ENCODE results near the gene NR4A3. TPM values are rescaled to one million over a fixed set of nuclear protein-coding genes. Genes with fewer than 3 reads are reported as not detected.

NR4A3 gene
- total RNA-seq, 1 experiment from 2014 or later: 0.24 TPM

GRCh38 chr9:99782962-99783718 is 38.5 kb upstream of the NR4A3 start:
- Histone ChIP-seq H2BK20ac (ENCODE audit: low read depth, low read length, poor library complexity, severe bottlenecking) (no peak overlapping the region), H3K9ac (ENCODE audit: extremely low read depth, insufficient read length, low read length) (no peak overlapping the region), H2AK5ac (ENCODE audit: insufficient read length, low read length) (no peak overlapping the region), H4K5ac (ENCODE audit: insufficient read length, low read depth, low read length) (no peak overlapping the region), H3K79me1 (ENCODE audit: insufficient read depth, low read depth, low read length, poor library complexity, severe bottlenecking) (no peaks in the 10 kb centered on the region), H3K23ac (ENCODE audit: insufficient read length, low read depth, low read length) (no peak overlapping the region), H2BK12ac (ENCODE audit: insufficient read length, low read depth, low read length) (no peak overlapping the region), H3K9me3 (ENCODE audit: control insufficient read depth, low read depth, low read length) (no peaks in the 10 kb centered on the region), H2BK15ac (ENCODE audit: low read depth, low read length) (no peak overlapping the region), H3K4me2 (ENCODE audit: insufficient read depth, insufficient read length, low read length) (no peak overlapping the region), H3K27ac (ENCODE audit: insufficient read length, low read depth, low read length) (no peak overlapping the region), H3K23me2 (ENCODE audit: insufficient read length, low read depth, low read length, poor library complexity, severe bottlenecking) (no peaks in the 10 kb centered on the region), H3K27me3 (ENCODE audit: insufficient read depth, low read length) (no peaks in the 10 kb centered on the region), H4K8ac (replicated peaks; ENCODE audit: insufficient read length, low read depth, low read length) (no peak overlapping the region), H3K4ac (ENCODE audit: low read depth, low read length) (no peak overlapping the region), H4K20me1 (ENCODE audit: control insufficient read depth, insufficient read depth, insufficient read length) (no peaks in the 10 kb centered on the region), H3K14ac (ENCODE audit: insufficient read depth, low read length) (no peak overlapping the region), H3K18ac (ENCODE audit: insufficient read length, low read depth, low read length) (no peak overlapping the region), H3K79me2 (ENCODE audit: insufficient read depth, low read length) (no peaks in the 10 kb centered on the region), H2AFZ (ENCODE audit: low read length) (no peak overlapping the region), H3K4me1 (ENCODE audit: insufficient read depth, low read length) (peaks cover 14% of the 10 kb centered on the region), H3K56ac (ENCODE audit: insufficient read length, low read depth, low read length) (no peak overlapping the region), H3T11ph (ENCODE audit: low read length) (no peak overlapping the region), H4K91ac (ENCODE audit: insufficient read length, low read depth, low read length) (no peak overlapping the region), H2BK120ac (ENCODE audit: low read depth, low read length, poor library complexity, severe bottlenecking) (no peak overlapping the region), H2BK5ac (ENCODE audit: insufficient read length, low read length) (no peak overlapping the region)
- H3K36me3 Mint-ChIP-seq (ENCODE audit: insufficient read depth in 1 of 3, low read depth in 3 of 3): peaks cover 0 to 4% (median 0%) of the 10 kb centered on the region in 3 experiments; a peak in 1 of 7 replicates
- no peak for DNase-seq
- peak overlapping the region in 1 of 3 experiments; percentile 85; a peak in 1 of 7 replicates for H3K27ac Mint-ChIP-seq
- no peak for TF ChIP-seq CTCF (conservative IDR thresholded peaks at IDR 0.05)
- no peak overlapping the region; a peak in 1 of 5 replicates for H3K4me3 Mint-ChIP-seq
- H3K27me3 Mint-ChIP-seq (ENCODE audit: low read depth): no peaks in the 10 kb centered on the region; the same call in 1 of the 2 replicates
- no CpG with 5 or more reads among the region's 6 CpGs for WGBS (ENCODE audit: extremely low coverage, insufficient read length, low lambda C conversion rate)
- H3K9me3 Mint-ChIP-seq: peaks cover 0 to 3% of the 10 kb centered on the region in 2 experiments; a peak in 2 of 5 replicates
- peaks cover 37 to 45% of the 10 kb centered on the region in 2 experiments for H3K4me1 Mint-ChIP-seq

All from H9 (cell line).